Fibroblast of skin of scalp (primary cell): ENCODE results near the gene TLE4.

Experiments used
- DNase-seq: peaks from one replicate; pipeline ENCODE4 v3.0.0-alpha.2; 2013

TLE4 gene

DNA sequence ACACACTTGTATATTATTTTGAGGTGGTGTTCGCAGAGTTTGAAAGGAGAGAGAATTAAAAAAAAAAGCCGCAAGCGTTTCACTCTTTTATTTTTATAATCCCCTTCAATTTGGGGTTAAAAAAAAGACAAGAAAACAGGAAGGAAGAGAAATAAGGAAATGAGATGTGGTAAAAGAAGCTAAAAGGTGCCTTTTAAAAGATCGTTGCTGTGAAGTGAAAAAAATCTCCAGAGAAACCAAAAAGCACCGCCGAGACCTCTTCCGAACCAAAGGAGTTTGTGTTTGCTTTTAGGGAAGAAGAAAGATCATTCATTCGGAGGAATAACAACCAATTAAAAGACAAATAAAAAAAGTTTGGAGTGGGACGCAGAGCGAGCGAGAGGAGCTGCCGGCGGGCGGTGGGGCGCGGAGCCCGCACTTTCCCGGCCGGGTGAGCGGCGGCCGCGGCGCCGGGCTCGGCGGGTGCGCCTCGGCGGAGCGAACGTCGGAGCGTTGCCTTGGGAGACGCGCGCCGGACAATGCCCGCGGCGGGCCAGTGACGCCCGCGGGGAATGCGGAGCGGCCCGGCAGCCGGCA, 355 bp downstream of the TLE4 start:
- no peak for DNase-seq

- peak; percentile 63 for DNase-seq
These were observed 1.0 kb downstream of the TLE4 start for GRCh38 chr9:79572608-79573411.

DNA sequence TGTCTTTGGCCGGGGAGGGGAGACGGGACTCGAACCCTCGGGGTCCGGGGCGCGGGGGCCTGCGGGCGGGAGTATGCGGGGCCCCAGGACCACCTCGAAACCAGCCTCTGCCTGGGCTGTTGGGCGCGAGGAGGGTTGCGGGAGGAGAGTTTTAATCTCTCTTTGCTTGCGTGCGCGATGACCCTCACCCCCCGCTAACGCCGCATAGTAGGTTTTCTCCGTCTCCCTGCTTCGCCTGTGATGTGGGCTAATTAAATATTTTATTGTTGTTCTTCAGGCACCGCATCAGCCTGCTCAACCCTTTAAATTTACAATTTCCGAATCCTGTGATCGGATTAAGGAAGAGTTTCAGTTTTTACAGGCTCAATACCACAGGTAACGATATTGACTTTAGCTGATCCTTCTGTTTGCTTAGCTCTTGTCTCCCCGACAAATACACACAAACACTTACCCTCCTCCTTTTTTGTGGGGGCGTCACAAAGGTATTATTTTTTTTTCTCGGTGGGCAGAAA, 1.7 kb downstream of the TLE4 start:
- no peak for DNase-seq

DNA sequence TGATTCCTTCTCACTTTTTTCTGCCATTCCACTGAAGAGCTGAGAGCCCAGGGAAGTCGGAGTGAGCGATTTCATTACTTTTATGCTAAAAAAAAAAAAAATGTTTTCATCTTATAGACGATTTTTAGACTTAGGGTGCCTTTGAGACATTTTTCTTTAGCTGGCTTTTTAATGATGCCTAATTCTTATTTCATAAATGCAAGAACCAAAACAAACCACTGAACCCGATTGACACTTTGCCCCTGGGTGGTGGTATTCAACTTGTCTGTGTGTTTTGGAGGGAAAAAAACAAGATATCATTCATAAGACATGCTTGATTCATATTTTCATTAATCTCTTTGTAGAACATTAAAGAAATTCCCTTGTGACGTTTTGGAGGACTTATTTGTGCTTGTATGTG, 2.4 kb downstream of the TLE4 start:
- DNase-seq: no peak

GRCh38 chr9:79574781-79575180, 3.0 kb downstream of the TLE4 start:
- DNase-seq: peak; percentile 49

GRCh38 chr9:79575547-79575946, 3.8 kb downstream of the TLE4 start:
- no peak for DNase-seq

- no peak for DNase-seq
These were observed 6.4 kb downstream of the TLE4 start for GRCh38 chr9:79577969-79578723.

GRCh38 chr9:79578891-79579290, 7.1 kb downstream of the TLE4 start:
- DNase-seq: peak; percentile 61

GRCh38 chr9:79579624-79580023, 7.9 kb downstream of the TLE4 start:
- DNase-seq: no peak

- no peak for DNase-seq
These were observed 8.3 kb downstream of the TLE4 start for GRCh38 chr9:79580055-79580454.

GRCh38 chr9:79581388-79581787, 9.6 kb downstream of the TLE4 start:
- DNase-seq: peak; percentile 29

DNA sequence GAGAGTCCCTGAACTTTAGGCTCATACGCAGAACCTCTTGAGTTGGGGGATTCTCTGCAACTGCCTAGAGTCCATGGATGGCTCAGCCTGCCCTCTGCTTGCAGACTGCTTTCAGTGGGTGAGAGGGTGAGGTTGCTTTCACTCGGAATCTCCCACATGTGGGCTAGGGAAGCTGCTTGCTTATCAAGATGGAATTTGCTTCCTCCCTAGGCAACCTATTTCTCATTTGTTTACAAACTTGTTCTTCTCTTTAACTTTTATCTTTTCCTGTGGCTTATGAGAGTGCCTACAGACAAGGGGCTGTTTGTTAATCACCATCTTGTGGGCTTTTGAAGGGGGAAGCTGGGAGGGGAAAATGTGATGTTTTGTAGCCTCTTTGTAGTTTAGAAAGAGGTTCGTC, 10.0 kb downstream of the TLE4 start:
- peak; percentile 67 for DNase-seq

DNA sequence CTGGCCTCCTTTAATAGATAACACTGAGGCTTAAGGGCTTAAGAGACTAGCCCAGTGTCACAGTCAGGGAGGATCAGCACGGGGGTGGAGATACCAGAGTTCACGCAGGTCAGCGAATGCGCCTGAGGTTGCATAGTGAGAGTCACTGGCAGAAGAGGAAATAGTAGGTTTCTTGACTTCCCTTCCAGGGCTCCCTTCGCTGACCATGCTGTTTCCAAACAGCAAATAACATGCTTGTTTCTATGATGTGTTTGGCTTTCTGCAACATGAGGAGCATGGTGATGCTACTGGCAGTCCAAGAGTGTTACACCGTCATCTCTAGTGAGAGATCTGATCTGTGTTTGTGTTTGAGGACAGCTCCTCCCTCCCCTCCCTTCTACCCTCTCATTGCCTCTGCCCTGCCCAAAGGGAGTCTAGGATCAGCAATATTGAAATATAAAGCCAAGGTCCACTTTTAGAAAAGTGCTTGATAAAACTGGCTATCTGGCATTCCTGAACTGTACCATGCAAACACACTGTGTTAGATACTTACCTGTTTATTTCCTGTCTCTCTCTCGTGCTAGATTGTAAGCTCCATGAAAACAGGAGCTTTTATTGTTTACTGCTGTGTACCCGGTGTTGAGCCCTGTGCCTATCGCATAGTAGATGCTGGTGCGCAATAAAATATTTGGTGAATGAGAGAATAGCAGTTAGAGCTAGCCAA, 12.3 kb downstream of the TLE4 start:
- DNase-seq: no peak

GRCh38 chr9:79584655-79584982, 12.9 kb downstream of the TLE4 start:
- no peak for DNase-seq

DNA sequence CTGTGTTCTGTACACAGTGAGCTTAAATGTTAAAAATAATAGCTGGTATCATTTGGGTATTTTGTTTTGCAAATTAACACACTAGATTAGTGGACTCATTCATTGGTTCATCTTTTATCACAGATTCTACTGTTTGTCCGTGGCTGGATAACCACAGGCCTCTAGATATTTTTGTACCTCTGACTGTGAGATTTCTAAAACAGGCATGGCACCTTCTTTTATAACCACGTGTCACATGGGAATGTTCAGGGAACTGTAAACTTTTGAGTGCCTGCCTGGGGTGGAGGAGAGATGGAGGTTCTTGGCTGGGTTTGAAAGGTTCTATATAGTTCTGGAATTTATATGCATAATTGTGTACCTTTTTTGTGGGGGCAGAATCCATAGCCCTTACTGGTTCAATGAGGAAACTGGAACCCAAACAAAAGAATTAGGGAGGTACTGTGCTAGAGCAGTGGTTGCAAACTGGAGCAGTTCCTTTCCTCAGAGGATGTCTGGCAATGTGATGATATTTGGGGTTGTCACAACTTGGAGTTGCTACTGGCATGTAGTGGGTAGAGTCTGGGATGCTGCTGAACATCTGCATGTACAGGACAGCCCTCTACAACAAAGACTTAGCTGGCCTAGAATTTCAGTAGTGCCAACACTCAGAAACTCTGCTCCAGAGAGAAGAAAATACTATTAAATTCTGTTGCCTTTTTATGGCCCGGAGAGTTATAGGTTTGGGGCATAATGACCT, 16.9 kb downstream of the TLE4 start:
- no peak for DNase-seq

DNA sequence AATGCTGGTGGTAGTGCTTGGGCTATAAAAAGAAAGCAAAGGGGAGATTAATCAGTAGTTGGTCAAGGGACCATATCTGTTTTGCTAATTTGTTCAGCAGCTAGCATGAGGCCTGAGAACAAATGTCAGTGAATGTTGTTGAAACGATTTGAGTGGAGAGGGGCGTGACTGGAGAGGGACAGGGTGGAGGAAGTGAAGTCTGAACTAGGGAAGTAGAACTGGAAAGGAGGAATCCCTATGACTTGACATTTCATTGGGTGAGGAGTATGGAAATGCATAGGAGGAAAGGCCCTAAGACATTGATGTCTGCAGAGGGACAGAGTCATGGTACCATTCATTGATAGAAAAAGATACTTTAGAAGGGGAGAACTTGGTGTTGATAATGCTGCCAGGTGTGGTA, 19.7 kb downstream of the TLE4 start:
- no peak for DNase-seq

GRCh38 chr9:79592726-79593493, 21.1 kb downstream of the TLE4 start:
- DNase-seq: peak; percentile 22

DNA sequence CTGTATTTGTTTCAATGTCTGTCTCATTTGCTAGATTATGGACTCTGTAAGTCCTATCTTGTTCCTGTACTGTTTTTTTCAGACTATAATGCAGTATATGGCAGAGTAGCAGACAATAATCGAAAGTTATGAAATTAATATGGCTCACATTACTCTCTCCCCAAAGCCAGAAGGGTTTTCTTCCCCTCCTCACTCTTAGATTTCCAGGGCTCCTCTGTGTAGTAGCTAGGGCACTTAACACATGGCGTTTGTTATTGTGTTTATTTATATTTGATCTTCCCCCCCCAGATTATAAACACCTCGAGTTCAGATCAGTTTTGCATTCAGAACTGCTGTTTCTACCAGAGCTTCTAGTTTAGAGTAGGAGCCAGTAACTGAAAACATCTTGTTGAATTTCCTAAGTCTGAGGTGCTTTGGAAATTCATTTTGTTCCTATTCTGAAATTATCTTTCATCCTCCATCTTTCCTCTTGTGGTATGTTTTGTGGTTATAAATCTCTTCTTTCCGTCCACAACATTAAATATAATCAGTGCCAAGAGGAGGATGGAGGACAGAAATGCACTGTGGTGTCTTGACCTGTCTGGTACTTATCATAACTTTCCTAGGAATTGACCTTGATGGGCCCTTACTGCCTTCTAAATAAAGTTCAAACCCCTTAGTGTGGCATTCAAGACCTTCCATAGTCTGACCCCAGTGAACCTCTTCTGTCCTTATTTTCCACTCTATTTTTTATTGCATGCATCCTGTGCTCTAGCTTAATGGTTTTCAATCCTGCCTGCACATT, 27.0 kb downstream of the TLE4 start:
- DNase-seq: no peak

DNA sequence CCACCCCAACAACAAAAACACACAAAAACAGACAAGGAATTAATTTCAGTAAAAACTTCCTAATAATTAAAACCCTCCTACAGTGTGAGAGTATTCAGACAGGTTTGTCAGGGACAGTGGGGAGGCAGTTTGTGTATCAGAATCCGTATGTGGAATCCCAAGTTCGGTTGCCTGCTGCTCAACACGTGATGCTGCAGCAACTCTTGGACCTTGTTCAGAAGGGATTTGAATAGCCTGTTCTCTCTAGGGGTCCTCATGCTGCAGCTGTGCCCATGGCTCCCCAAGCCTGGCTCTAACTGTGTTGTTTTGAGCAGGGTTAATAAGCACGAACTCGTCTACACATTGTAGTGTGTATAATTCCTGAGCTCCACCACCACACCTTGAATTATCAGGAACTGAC, 28.7 kb downstream of the TLE4 start:
- no peak for DNase-seq

- peak; percentile 26 for DNase-seq
These were observed 31.6 kb downstream of the TLE4 start for GRCh38 chr9:79603222-79603920.
